GM12875 (cell line): ENCODE results near the gene TRPC5OS.

ENCODE experiments used
- H3K4me3 ChIP-seq: one replicate; pipeline ENCODE4 v1.5.1; 2011; ENCODE audit warnings: low read depth, low read length, control low read depth
- TF ChIP-seq, protein P1 (sequence below): IDR thresholded peaks from 2 replicates; pipeline ENCODE4 v1.5.1; 2011; ENCODE audit warnings: low read depth, mild to moderate bottlenecking, control low read depth, inconsistent platforms, low read length, moderate library complexity, borderline replicate concordance; ENCODE audit not compliant: insufficient read depth

The TRPC5OS gene

GRCh38 chrX:111888600-111888999 is 12.6 kb downstream of the TRPC5OS start:
- TF ChIP-seq, protein P1, sequence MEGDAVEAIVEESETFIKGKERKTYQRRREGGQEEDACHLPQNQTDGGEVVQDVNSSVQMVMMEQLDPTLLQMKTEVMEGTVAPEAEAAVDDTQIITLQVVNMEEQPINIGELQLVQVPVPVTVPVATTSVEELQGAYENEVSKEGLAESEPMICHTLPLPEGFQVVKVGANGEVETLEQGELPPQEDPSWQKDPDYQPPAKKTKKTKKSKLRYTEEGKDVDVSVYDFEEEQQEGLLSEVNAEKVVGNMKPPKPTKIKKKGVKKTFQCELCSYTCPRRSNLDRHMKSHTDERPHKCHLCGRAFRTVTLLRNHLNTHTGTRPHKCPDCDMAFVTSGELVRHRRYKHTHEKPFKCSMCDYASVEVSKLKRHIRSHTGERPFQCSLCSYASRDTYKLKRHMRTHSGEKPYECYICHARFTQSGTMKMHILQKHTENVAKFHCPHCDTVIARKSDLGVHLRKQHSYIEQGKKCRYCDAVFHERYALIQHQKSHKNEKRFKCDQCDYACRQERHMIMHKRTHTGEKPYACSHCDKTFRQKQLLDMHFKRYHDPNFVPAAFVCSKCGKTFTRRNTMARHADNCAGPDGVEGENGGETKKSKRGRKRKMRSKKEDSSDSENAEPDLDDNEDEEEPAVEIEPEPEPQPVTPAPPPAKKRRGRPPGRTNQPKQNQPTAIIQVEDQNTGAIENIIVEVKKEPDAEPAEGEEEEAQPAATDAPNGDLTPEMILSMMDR: no peak
- H3K4me3 ChIP-seq: no peak overlapping the region

DNA sequence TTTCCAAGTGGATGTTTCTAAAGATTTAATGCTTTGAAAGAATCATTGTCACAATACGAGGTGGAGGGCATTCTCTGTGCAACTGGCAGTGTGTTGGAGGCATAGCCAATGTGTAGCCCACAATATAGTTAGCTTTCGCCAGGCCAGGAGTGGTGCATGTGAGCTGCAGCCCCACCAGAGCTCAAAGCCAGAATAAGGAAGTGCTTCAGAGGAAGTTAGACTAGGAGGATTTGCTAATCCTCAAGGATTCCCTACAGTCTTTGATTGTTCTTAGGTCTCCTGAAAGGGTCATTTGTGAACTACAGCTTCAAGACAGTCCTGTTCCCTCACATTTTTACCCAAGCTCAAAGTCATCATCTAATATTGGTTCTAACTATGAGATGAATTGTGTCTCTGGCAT is 16.4 kb downstream of the TRPC5OS start:
- TF ChIP-seq, protein P1: no peak
- no peak overlapping the region for H3K4me3 ChIP-seq

DNA sequence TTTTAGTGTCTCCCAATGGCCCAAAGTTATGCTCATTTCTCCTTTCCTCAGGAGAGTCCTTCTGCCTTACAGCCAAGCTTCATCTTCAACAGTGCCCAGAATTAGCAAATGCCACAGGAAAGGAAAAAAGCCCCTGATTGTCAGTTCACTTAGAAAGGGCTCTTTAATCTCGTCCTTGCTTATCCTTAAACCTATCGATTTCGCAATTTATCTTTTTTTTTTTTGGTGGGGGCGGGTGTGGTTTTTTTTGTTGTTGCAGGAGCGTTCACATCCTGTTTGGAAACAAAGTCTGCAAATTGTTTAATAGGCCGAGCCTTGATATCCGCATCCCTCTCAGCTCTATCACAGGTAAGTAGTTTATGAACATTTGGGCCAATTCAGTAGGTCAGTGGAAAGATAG is 20.2 kb downstream of the TRPC5OS start:
- no peak overlapping the region for H3K4me3 ChIP-seq
- TF ChIP-seq, protein P1: no peak

- H3K4me3 ChIP-seq: no peak overlapping the region
- TF ChIP-seq, protein P1: no peak
Measured at GRCh38 chrX:111914398-111915090, 38.6 kb downstream of the TRPC5OS start.

DNA sequence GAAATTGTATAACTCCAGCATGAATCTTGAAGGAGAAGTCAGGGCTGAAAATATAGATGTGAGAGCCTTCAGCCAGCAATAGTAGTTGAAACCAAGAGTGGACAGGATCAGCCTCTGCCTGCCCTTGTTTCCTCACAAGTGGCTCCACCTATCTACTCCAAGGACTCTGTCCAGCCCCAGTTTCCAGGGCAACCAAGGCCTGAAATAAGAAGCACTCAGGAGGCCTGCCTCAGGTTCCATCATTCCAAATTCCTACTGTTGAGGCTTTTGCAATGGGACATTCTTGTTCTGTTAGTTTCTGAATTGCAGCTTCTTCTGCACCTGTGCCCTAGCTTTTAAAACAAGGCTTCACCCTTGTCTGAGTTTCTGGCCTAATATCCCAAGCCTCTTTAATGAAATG is 41.6 kb downstream of the TRPC5OS start:
- TF ChIP-seq, protein P1: no peak
- no peak overlapping the region for H3K4me3 ChIP-seq

GRCh38 chrX:111928456-111928855 is 52.5 kb downstream of the TRPC5OS start:
- H3K4me3 ChIP-seq: no peak overlapping the region
- TF ChIP-seq, protein P1: no peak
